Measurements from ENCODE around the gene PLD2.

DNA sequence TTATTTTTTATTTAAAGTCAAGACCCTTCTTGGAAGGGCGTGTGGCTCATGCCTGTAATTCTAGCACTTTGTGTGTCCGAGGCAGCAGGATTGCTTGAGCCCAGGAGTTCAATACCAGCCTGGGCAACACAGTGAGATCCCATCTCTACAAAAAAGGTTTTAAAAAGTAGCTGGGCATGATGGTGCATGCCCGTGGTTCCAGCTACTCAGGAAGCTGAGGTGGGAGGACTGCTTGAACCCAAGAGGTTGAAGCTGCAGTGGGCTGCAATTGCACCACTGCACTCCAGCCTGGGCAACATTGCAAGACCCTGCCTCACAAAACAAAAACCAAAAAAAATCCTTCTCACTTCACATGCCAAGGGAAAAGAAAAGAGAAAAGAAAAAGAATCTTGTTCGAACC is 55.8 kb downstream of the PLD2 start:
- TF ChIP-seq ZBTB17 (tag by site-specific recombination; IDR thresholded peaks at IDR 0.05) (no peak), ZNF701 (tag by site-specific recombination; IDR thresholded peaks at IDR 0.05) (no peak), REST (tag by site-specific recombination; IDR thresholded peaks at IDR 0.05) (no peak), ZBTB8A (tag by site-specific recombination; IDR thresholded peaks at IDR 0.05) (no peak)
- TF ChIP-seq, protein P1, sequence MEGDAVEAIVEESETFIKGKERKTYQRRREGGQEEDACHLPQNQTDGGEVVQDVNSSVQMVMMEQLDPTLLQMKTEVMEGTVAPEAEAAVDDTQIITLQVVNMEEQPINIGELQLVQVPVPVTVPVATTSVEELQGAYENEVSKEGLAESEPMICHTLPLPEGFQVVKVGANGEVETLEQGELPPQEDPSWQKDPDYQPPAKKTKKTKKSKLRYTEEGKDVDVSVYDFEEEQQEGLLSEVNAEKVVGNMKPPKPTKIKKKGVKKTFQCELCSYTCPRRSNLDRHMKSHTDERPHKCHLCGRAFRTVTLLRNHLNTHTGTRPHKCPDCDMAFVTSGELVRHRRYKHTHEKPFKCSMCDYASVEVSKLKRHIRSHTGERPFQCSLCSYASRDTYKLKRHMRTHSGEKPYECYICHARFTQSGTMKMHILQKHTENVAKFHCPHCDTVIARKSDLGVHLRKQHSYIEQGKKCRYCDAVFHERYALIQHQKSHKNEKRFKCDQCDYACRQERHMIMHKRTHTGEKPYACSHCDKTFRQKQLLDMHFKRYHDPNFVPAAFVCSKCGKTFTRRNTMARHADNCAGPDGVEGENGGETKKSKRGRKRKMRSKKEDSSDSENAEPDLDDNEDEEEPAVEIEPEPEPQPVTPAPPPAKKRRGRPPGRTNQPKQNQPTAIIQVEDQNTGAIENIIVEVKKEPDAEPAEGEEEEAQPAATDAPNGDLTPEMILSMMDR (tag by site-specific recombination; IDR thresholded peaks at IDR 0.05): no peak

Data from HEK293 (cell line).